Mesenteric fat pad (tissue), 1 donor: ENCODE results near the gene UGT3A1. TPM values are rescaled to one million over a fixed set of nuclear protein-coding genes. Genes with fewer than 3 reads are reported as not detected.
"Not testable (repeated sequence)": the region's sequence is repeated elsewhere in the genome, so short reads cannot be mapped to it uniquely, and the experiment has no call there.

Source experiments
- DNase-seq: peaks from one replicate; pipeline ENCODE4 v3.0.0-alpha.2; 2020; ENCODE audit warnings: low spot score
- long read RNA-seq: library from polyadenylated mRNA; unstranded; transcript quantifications from one replicate; pipeline ENCODE4 v2.0.0, GENCODE V29; 2020
- total RNA-seq: library from RNA; stranded (reverse); fragmentation: NEBNext Ultra II Directional; extraction: Animal tissue kit (Norgen Biotek cat#: 25700); gene quantifications from one replicate; pipeline ENCODE4 v1.2.1, GENCODE V29; 2021
- donor health status: DM: yes; HTN: yes; CAD: no.

UGT3A1 gene, protein sequence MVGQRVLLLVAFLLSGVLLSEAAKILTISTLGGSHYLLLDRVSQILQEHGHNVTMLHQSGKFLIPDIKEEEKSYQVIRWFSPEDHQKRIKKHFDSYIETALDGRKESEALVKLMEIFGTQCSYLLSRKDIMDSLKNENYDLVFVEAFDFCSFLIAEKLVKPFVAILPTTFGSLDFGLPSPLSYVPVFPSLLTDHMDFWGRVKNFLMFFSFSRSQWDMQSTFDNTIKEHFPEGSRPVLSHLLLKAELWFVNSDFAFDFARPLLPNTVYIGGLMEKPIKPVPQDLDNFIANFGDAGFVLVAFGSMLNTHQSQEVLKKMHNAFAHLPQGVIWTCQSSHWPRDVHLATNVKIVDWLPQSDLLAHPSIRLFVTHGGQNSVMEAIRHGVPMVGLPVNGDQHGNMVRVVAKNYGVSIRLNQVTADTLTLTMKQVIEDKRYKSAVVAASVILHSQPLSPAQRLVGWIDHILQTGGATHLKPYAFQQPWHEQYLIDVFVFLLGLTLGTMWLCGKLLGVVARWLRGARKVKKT
- not detected for total RNA-seq
- long read RNA-seq = 0 reads

DNA sequence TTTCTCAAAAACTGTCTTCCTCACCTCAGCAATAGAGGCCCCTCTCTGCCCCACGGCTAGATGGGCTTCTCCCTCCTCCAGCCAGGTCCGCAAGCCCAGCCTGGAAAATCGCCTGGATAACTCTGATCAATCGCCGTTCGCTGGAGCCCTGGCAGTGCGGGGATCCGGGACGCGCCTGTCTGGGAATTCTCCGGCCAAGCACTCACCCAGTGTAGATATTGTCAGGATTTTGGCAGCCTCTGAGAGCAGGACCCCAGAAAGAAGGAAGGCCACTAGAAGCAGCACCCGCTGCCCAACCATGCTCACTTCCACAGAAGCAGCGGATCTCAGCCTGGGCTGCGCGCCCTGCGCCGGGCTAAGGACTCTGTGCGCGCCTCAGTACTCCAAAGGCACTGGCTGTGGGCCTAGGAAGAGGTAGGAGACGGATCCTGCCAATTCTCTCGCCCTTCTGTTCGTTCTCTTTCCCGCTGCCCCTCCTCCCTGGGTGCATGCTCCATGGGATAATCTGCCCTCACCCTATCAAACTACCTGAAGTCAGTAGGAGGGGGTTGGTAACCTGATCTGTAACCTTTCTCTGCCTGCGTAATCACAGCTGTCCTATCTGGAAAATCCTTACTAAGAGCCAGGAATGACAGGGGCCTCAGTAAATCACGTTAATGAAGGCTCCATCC, at the start of gene UGT3A1:
Gene UGT3A1, minus strand, starts transcription at position 450 of the 671 bp plus-strand sequence. Its CDS starts 150 bp downstream, at position 300.
- DNase-seq = no peak

DNA sequence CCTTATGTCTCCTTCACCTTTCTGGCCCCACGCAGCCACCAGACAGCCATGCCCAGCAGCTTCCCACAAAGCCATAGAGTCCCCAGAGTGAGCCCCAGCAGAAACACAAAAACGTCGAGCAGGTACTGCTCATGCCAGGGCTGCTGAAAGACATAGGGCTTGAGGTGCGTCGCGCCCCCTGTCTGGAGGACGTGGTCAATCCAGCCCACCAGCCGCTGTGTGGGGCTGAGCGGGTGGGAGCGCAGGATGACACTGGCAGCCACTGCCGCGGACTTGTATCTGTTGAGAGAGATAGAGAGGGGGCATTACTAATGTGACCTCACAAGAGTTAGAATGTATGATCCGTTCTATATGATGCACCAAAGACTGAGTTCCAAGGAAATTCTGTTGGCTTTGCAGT, 44.5 kb upstream of the UGT3A1 start:
- no peak for DNase-seq

DNA sequence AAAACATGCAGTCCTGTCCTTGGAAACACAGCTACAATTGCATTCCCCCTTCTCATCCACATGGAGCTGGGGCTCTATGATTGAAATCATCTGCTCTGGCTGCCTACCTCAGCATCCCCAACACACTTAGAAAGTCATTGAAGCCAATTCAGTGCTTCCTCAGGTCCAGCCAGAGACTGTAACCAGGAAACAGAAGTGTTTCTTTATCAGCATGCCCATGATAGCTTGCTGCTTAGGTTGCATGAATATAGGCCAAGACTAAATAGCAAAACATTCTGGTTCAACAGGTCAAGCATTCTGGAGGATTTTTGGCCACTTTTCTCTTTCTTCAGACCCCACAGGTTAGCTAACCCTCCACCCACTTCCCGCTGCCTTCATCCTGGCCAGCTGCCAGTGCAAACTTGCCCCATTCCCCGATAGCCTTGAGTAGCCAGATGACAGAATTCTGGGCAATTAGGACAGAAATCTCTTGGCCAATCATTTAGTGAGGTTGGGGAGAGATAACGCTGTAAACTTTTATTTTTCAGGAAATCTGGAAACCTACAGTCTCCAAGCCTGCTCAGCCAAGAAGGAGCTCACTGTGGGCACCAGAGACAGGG, 43.4 kb upstream of the UGT3A1 start:
- DNase-seq = not testable (repeated sequence)

DNA sequence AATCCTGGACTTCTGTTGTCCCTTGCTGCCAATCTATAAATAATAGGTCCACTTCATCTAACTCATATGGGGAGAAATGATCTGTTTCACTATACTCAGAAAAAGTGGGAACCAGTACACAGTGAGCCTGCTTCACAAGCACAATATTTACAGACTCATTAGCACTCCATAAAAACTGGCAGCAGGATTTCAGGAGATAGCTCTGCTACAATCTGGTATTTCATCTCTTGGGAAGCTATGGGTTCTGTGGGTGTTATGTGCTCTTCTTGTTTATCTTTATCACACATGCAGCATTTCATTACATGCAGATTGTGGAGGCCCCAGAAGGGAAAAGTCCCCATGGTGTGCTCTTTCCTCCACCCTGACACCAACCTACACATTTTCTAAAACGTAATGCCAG, 42.3 kb upstream of the UGT3A1 start:
- DNase-seq = no peak

DNA sequence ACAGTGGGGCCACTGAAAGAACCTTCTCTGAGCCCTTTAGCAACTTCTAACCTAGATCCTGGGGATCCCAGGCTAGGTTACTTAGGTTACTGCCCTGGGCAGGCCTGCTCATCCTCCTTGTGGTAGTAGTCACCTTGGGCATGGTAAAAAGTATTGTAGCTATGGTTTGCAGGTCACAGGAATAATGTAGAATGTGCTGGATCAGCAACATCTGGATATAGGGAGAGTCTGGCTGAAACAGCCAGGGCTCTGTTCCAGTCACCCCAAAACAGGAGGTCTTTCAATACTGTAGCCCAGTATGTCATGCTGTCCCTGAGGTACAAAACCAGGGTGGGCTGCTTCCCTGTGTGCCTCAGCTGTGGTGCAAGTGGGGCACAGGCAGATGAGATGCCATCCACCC, 41.9 kb upstream of the UGT3A1 start:
- no peak for DNase-seq

DNA sequence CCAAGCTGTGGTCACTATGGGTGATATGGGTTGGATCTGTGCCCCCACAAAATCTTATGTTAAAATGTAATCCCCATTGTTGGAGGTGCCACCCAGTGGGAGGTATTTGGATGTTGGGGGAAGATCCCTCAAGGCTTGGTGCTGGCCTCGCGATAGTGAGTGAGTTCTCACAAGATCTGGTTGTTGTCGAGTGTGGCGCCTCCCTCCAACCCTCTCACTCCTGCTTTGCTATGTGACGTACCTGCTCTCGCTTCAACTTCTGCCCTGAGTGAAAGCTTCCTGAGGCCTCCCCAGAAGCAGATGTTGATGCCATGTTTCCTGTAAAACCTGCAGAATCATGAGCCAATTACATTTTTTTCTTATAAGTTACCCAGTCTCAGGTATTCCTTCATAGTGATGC, 40.0 kb upstream of the UGT3A1 start:
- DNase-seq = no peak

DNA sequence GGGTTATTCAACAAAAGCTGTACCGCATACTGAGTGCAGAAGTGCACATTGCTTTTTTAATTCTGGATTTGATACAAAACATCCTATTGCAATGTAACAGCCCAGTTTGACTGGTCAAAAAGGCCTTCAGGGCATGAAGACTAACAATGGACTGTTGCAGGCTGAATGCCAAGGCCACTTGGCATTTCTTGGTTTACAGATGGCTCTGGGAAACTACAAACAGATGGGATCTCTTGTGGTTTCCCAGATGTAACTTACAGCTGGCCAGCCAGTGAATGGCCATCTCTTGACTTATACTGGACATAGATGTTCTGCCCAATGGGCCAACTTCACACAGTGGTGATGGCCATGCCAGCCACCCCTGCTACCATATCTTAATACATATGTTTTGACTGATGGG, 38.7 kb upstream of the UGT3A1 start:
- DNase-seq = no peak

DNA sequence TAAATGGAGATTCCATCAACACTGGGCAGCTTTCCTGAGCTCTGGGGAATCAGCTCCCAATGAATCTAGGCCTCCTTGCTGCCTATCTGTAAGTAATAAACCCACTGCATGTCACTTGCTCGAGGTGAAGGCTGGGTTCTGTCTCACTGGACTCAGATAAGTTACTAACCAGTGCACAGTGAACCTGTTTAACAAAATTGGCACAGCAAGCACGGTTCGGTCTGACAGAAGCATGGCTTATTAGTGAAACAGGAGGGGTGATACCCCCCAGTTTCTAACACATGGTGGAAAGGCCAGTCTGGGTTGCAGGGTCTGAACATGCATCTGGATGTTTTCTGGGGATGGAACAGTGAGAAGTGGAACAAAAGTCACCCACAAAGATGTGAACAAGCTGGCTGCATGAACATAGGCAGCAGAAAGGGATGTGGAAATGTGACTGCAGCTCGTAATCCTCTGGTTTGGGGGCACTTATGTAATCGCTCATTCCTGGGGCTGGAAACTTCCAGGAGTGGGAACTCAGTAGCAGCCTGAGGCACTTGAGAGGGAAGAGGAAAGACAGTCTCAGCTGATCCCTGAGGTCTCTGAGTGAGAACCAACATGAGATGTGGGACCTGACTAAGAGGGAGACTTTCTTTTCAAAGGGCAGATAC, 37.8 kb upstream of the UGT3A1 start:
- DNase-seq = no peak

DNA sequence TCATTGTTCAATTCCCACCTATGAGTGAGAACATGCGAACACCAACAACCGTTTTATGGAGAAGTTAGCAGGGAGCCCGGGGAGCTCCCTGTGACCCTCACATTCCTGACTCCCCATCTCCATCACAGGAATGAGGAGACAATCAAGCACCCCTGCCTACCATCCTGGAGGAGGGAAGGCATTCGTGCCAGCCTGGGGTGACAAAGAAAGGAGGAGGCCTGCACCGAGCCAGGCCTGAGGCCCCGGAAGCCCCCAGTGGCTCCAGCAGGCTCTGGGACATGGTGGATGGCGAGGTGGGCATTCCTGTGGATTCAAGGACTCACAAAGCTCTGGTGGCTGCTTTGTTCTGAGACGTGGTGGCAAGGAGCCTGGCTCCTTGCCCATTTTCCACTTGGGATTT, 36.5 kb upstream of the UGT3A1 start:
- DNase-seq = no peak

DNA sequence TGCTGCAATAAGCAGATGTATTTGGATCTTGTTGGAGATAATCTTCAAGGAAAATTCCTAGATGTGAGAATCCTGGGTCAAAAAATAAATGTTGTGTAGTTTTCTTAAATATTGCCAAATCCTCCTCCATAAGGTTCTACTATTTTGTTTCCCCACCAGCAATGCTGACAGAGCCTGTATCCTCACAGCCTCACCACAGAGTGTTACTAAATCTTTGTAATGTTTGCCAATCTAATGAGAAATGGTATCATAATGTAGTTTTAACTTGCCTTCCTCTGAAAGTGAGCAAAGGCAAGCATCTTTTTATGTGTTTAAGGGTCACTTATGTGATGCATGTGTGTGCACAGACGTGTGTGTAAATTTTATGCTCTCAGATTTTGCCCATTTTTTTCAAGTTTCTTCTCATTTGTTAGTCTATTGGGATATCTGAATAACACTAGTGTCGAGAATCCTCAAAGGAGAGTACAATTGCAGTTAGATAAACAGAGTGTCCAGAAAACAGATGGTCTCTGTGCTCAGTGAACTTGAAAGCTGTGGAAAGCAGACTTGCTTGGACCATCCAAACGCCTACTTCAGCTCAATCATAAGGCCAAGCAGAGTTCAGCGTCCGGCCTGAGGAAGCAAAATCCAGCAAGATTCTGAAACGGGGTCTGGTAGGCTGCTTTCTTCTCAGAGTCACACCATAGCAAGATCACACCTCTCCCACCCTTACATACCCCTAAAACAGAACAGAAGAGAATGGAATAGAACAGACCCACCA, 35.7 kb upstream of the UGT3A1 start:
- DNase-seq = no peak

DNA sequence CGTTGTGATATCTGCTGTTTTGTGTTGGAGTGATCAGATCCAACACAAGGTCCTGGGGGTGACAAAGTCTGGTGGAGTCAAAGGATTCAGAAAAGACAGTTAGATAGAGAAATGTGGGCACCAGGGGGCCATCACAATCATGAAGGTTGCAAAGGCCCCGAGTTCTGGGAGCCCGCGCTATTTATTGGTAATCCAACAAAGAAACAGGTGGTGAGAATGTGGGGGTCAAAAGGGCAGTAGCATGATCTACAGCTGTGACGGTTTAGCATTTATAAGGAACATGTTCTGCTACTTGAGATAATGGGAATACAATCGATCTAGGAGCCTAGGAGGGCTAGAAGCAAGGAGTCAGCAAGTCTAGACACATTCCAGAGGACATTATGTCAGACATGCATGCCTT, 31.1 kb upstream of the UGT3A1 start:
- DNase-seq = not testable (repeated sequence)

DNA sequence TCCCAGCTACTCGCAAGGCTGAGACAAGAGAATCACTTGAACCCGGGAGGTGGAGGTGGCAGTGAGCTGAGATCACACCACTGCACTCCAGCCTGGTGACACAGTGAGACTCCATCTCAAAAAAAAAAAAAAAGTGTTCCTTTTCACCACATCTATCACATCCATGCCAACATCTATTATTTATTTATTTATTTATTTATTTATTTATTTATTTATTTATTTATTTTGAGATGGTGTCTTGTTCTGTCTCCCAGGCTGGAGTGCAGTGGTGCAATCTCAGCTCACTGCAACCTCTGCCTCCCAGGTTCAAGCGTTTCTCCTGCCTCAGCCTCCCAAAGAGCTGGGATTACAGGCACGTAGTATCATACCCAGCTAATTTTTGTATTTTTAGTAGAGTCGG, 28.4 kb upstream of the UGT3A1 start:
- not testable (repeated sequence) for DNase-seq

DNA sequence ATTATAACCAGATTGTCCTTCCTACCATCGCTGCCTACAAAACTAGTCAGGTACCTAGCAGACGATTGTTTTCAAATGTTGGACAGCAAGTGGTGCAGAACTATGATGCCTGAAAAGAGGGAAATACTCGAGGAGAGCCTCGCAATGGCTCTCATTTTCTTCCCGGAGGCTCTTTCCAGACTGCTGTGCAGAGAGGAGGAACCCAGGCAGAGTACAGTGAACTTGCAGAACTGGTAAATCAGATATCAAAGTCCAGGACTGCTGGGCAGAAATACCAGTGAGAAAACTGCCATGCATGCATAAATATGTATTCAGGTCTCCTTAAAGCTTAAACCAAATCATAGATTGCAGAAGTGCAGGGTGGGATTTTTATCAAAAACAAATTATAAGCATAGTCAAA, 26.4 kb upstream of the UGT3A1 start:
- DNase-seq = no peak

DNA sequence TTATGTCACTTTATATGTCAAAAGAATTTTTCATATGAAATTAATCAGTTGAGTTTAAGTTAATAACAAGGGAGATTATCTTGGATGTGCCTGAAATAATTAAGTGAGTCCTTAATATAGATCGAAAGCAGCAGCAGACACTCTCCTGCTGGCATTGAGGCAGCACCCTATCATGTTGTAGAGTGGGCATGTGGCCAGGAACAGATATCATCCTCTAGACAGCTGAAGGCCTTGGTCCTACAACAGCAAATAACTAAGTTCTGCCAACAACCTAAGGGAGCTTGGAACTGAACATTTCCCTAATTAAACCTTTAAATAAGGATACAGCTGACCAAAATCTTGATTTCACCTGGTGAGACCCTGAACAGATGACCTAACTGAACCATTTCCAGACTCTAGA, 25.8 kb upstream of the UGT3A1 start:
- DNase-seq = no peak

DNA sequence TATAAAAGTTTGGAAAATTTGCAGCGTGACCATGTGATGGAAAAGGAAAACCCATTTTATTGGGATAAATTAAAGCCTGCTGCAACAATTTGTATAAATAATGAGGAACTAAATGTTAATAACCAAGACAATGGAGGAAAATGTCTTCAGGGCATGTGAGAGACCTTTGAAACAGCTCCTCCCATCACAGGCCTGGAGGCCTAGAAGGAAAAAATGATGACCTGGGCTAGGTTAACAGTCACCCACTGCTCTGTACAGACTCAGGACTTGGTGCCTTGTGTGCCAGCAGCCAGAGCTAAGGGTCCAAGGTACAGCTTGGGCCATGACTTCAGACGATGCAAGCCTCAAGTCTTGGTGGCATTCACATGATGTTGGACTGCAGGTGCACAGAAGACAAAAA, 22.0 kb upstream of the UGT3A1 start:
- DNase-seq = no peak

DNA sequence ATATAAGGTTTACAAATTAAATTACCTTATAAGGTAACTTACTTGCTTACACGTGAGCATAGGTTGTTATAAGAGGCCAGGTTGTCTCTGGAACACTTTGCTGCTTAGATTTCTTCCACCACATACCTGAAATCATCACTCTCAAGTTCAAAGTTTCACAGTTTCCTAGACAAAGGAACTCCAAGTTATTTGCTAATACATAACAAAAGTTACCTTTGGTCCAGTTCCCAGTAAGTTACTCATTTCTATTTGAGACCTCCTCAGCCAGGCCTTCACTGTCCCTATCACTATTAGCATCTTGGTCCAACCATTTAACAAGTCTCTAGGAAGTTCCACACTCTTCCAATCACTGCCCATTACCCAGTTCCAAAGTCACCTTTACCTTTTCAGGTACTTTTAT, 18.5 kb upstream of the UGT3A1 start:
- no peak for DNase-seq

DNA sequence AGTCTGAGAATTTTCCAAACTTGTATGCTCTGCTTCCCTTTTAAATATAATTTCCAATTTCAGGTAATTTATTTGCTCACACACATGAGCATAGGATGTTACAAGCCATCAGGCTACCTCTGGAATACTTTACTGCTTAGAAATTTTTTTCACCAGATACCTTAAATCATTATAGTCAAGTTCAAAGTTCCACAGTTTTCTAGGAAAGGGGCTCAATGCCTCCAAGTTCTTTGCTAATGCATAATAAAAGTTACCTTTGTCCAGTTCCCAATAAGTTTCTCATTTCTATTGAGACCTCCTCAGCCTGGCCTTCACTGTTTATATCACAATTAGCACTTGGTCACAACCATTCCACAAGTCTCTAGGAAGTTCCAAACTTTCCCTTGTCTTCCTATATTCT, 16.2 kb upstream of the UGT3A1 start:
- no peak for DNase-seq

DNA sequence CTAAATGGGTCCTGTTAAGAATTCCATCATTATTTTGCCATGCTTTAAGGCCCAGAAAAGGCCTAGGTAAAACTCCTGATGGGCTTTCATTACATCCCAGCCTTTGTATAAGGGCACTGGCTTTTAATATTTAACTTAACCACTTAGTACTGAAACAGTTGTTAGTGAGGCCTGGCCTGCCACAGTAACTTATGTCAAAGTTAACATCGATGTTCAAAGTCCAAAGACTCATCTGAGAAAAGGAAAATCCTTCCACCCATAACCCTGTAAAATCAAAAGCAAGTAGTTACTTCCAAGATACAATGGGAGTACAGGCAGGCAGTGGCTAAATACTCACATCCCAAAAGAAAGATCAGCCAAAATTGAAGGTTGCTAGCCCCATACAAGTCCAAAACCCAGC, 15.0 kb upstream of the UGT3A1 start:
- DNase-seq = no peak

DNA sequence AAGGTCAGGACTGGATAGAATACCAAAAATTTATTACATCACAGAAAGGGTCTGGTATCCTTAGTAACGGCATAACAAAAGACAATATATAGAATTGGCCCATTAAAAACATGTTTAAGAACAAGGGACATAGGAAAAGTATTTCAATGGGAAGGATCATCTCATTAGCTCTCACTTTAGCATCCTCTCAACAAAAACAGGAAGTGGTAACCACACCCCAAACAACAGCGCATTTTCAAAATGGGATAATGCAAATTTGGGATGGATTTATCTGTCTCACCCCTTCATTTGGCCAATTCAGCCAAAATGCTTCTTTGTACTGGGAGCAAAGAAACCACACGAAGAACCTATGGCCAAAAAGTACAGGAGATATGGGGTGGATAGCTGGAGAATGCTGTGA, 9.8 kb upstream of the UGT3A1 start:
- DNase-seq = no peak

DNA sequence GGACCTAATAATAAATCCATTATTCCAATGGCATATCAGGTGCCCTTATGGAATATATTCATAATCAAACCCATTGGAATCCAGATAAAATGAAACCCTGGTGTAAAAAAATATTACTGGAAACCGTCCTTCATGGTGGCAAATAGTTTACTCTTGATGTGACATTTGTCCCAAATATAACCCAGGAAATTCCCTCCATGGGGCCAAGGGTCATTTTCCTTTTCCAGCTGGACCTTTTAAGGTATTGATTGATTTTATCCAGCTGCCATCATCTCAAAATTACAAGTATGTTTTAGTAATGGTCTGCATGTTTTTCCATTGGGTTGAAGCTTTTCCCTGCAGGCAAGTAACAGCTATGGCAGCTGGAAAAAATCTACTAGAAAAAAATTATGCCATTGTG, 8.4 kb upstream of the UGT3A1 start:
- DNase-seq = no peak

DNA sequence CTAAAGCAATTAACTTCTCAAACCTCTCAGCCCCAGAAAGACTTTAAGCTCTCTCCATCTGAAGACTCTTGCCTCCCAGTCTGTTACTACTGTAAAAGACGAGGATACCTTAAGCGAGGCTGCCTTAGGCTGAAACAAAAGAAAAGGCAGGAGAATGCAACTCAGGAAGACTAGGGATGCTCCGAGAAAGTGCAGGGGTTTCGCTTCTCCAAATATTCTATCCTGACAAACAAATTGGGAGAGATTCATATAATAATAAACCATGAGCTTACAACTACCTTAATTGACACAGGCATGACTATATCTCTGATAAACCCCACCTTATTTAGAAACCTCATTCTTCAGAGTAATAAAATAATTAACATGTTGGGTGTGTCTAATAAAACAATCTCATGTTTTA, 4.9 kb upstream of the UGT3A1 start:
- DNase-seq = no peak
